ENCODE measurements around the gene ARID1A.

The ARID1A gene

GRCh38 chr1:26745191-26745590 is 49.4 kb downstream of the ARID1A start:
- DNase-seq (ENCODE audit: low read depth), result no peak
- H3K4me3 ChIP-seq (ENCODE audit: low read depth, low read length), result no peak overlapping the region
- no peak for TF ChIP-seq CTCF (IDR thresholded peaks at IDR 0.05; ENCODE audit: insufficient read depth, low read depth, low read length, missing control alignments)

GRCh38 chr1:26747048-26747447 is 51.2 kb downstream of the ARID1A start:
- DNase-seq (ENCODE audit: low read depth), result no peak
- TF ChIP-seq CTCF (IDR thresholded peaks at IDR 0.05; ENCODE audit: insufficient read depth, low read depth, low read length, missing control alignments), result no peak
- H3K4me3 ChIP-seq (ENCODE audit: low read depth, low read length), result no peak overlapping the region

- no peak for DNase-seq (ENCODE audit: low read depth)
- H3K4me3 ChIP-seq (ENCODE audit: low read depth, low read length), result no peak overlapping the region
- TF ChIP-seq CTCF (IDR thresholded peaks at IDR 0.05; ENCODE audit: insufficient read depth, low read depth, low read length, missing control alignments), result no peak
Observed at GRCh38 chr1:26748351-26748750, 52.5 kb downstream of the ARID1A start.

GRCh38 chr1:26749458-26749857 is 53.6 kb downstream of the ARID1A start:
- H3K4me3 ChIP-seq (ENCODE audit: low read depth, low read length), result no peak overlapping the region
- no peak for DNase-seq (ENCODE audit: low read depth)
- no peak for TF ChIP-seq CTCF (IDR thresholded peaks at IDR 0.05; ENCODE audit: insufficient read depth, low read depth, low read length, missing control alignments)

- no peak for DNase-seq (ENCODE audit: low read depth)
- no peak for TF ChIP-seq CTCF (IDR thresholded peaks at IDR 0.05; ENCODE audit: insufficient read depth, low read depth, low read length, missing control alignments)
- H3K4me3 ChIP-seq (ENCODE audit: low read depth, low read length), result no peak overlapping the region
Observed at GRCh38 chr1:26750428-26750827, 54.6 kb downstream of the ARID1A start.

GRCh38 chr1:26752519-26752918 is 56.7 kb downstream of the ARID1A start:
- TF ChIP-seq CTCF (IDR thresholded peaks at IDR 0.05; ENCODE audit: insufficient read depth, low read depth, low read length, missing control alignments), result no peak
- H3K4me3 ChIP-seq (ENCODE audit: low read depth, low read length), result no peak overlapping the region
- DNase-seq (ENCODE audit: low read depth), result no peak

- no peak for DNase-seq (ENCODE audit: low read depth)
- no peak for TF ChIP-seq CTCF (IDR thresholded peaks at IDR 0.05; ENCODE audit: insufficient read depth, low read depth, low read length, missing control alignments)
- H3K4me3 ChIP-seq (ENCODE audit: low read depth, low read length), result no peak overlapping the region
Observed at GRCh38 chr1:26754086-26754874, 58.5 kb downstream of the ARID1A start.

Data from GM12865 (cell line).